Neuron (in vitro differentiated cells): Measurements from ENCODE around the gene PDE8B.

Experiments used
- H2AFZ ChIP-seq: one replicate; pipeline ENCODE4 v1.6.1; 2013; ENCODE audit warnings: low read depth, mild to moderate bottlenecking, inconsistent platforms, low read length, moderate library complexity
- H3K27me3 ChIP-seq: one replicate; pipeline ENCODE4 v1.6.1; 2013; ENCODE audit warnings: low read length; ENCODE audit not compliant: insufficient read depth
- H3K36me3 ChIP-seq: one replicate; pipeline ENCODE4 v1.6.1; 2013; ENCODE audit warnings: low read length; ENCODE audit not compliant: insufficient read depth
- H3K4me1 ChIP-seq: one replicate; pipeline ENCODE4 v1.6.1; 2013; ENCODE audit warnings: low read length; ENCODE audit not compliant: insufficient read depth
- H3K4me3 ChIP-seq: 2 replicates; pipeline ENCODE4 v1.5.1; 2013; ENCODE audit warnings: mild to moderate bottlenecking, low read length, moderate library complexity
- H3K9me3 ChIP-seq: one replicate; pipeline ENCODE4 v1.6.1; 2013; ENCODE audit warnings: low read length

PDE8B gene

DNA sequence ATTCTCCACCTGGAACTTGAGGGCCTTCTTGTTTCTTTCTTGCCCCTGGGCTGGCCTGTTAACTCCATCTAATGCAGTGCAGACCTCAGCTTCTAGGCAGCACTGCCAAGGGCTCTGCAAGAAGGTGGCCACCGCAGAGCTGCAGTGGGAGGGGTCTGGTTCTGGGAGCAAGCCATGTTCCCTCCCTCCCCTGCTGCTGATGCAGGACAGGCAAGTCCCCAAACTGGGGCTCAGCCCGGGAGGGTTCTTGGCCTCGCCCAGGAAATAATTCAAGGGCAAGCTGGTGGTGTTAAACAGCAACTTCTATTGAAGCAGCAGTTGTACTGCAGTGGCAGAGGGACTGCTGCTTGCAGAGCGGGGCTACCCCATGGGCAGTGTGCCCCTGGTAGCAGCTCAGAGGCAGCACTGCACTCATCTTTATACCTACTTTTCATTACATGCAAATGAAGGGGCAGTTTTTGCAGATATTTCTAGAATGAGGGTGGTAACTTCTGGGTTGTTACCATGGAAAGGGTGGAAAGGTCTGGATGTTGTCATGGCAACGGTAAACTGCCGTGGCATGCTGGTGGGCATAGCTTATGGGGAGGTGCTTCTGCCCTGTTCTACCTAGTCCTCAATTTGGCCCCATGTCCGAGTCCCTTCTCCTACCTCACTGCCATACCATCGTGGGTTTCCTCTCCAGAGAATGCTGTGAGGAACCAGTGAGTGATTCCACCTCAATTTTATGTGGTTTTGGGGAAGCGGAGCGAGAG, 199.6 kb downstream of the PDE8B start:
- Histone ChIP-seq H3K27me3 (no peaks in the 10 kb centered on the region), H2AFZ (no peak overlapping the region), H3K4me1 (peaks cover 5% of the 10 kb centered on the region), H3K36me3 (no peaks in the 10 kb centered on the region), H3K9me3 (no peaks in the 10 kb centered on the region), H3K4me3 (no peak overlapping the region)

DNA sequence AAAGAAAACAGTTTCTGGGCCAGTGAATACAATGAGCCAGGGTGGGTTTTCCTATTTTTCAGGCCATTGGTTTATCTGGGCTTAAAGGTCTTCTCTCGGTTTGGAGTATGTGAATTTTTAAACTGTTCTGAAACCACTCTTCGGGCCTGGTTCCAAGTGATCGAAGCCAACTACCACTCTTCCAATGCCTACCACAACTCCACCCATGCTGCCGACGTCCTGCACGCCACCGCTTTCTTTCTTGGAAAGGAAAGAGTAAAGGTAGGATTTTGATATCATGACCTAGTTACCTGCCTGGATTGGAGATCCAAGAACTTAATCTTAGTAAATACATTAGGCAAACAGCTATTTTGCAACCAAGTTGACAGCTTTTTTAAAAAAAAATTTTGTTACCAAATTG, 202.6 kb downstream of the PDE8B start:
- Histone ChIP-seq H3K4me3 (no peak overlapping the region), H3K27me3 (no peaks in the 10 kb centered on the region), H3K9me3 (no peaks in the 10 kb centered on the region), H3K4me1 (peaks cover 5% of the 10 kb centered on the region), H3K36me3 (no peaks in the 10 kb centered on the region), H2AFZ (no peak overlapping the region)

DNA sequence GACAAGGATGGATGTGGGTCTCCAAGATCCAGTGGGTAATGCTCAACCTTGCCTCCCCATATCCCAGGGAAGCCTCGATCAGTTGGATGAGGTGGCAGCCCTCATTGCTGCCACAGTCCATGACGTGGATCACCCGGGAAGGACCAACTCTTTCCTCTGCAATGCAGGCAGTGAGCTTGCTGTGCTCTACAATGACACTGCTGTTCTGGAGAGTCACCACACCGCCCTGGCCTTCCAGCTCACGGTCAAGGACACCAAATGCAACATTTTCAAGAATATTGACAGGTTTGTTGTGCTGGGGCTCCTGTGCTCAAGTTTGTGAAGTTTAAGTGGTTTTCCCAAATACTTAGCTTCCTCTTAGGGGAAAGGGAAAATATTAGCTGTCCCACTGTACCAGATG, 207.7 kb downstream of the PDE8B start:
- Histone ChIP-seq H3K4me3 (no peak overlapping the region), H3K9me3 (no peaks in the 10 kb centered on the region), H2AFZ (no peak overlapping the region), H3K4me1 (no peaks in the 10 kb centered on the region), H3K36me3 (no peaks in the 10 kb centered on the region), H3K27me3 (no peaks in the 10 kb centered on the region)

DNA sequence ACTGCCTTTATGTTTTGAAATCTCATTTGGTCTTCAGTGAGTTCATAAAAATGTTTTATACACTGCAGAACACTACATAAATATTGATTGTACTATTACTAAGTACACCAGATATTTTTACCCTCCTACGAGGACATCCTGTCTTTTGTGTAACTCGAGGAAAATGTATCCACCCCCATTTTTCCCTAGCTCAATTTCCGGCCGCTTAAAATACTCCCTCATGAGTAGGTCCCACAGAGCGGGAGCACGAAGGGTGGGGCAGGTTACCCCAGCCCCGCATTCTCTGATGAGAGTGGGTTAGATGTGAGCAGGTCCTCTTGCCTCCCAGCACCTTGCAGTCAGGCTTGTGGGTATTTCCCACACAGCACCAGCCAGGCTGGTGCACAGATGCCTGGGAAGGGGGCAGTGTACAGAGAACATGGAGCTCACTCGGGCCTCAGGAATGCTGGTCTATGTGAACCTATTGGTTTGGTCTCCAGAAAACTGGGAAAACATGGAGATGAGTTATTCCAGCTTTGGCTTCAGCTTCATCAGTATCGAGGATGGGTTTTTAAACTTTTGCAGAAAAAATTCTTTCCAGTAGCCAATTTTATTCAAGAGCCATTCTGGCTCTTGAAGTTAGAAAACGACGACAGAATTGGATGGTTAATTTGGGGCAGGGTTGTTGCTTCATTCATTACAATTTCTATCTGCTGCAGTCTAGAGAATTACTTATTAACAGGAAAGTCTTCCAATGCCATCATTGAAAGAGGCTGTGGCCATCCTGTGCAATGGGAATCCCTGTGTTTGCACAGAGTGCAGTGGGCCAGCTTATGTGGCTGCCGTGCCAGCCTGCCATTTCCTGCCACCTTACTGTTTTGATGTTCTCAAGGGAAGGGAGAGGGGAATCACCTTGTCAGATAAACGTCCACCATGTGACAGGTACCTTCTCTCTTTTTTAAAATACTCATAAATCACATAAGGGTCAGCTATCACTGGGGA, 208.4 kb downstream of the PDE8B start:
- Histone ChIP-seq H3K9me3 (no peaks in the 10 kb centered on the region), H3K36me3 (no peaks in the 10 kb centered on the region), H2AFZ (no peak overlapping the region), H3K4me3 (no peak overlapping the region), H3K4me1 (no peaks in the 10 kb centered on the region), H3K27me3 (no peaks in the 10 kb centered on the region)

DNA sequence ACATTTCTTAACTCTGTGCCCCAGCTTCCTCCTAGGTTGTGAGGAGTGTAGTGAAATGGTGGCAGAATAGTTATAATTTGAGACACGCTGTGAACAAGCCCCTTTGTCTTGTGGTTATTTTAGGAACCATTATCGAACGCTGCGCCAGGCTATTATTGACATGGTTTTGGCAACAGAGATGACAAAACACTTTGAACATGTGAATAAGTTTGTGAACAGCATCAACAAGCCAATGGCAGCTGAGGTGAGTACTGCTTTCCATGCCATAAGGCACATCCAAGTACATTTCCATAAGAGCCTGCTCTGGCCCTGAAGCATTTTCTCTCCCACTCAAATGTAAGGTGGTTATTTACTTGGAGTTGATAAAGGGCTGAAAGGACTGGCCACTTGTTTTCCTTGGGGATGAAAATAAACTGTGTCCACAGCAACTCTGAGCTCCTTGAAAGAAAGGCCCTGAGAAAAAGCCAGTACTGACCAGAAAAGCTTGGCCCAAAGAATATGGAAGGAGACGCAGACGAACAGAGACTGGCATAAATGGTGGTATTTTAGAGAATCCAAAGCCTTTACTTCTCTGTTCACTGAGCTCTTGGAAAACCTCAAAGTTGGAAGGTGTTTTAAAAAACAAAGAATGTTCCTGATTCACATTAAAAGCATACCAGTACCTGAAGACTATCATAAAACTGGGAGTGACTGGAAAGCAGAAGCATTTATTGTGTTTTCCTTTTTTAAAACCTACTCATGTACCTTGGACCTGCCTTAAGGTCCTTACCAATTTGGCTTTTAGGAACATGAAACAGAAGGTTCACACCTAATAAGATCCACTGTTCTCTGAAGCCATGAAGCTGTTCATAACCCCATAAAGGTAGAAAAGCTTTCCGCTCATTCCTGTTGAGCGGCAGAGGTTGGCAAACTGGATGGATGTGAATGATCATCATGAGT, 209.4 kb downstream of the PDE8B start:
- H3K27me3 ChIP-seq, result no peaks in the 10 kb centered on the region
- no peak overlapping the region for H3K4me3 ChIP-seq
- H3K36me3 ChIP-seq, result no peaks in the 10 kb centered on the region
- H2AFZ ChIP-seq, result no peak overlapping the region
- no peaks in the 10 kb centered on the region for H3K4me1 ChIP-seq
- H3K9me3 ChIP-seq, result no peaks in the 10 kb centered on the region

DNA sequence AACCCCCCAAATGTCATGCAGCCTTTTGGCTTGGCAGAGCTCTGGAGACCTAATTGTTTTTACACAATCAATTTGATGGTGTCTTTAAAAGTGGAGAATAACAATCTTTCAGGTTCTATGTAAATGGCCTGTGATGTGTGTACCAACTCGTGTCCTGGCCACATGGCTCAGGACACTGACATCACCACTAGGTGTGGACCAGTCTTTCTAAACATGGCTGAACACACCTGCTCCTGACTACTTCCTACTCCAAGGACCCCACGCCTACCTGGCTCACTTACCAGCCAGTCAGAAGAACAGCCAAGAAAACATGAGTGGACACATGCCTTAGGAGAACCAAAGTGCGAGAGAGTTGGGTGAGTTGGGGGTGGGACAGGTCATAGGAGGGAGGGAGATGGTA, 210.5 kb downstream of the PDE8B start:
- no peak overlapping the region for H2AFZ ChIP-seq
- no peaks in the 10 kb centered on the region for H3K27me3 ChIP-seq
- no peaks in the 10 kb centered on the region for H3K36me3 ChIP-seq
- no peak overlapping the region for H3K4me3 ChIP-seq
- no peaks in the 10 kb centered on the region for H3K4me1 ChIP-seq
- no peaks in the 10 kb centered on the region for H3K9me3 ChIP-seq

DNA sequence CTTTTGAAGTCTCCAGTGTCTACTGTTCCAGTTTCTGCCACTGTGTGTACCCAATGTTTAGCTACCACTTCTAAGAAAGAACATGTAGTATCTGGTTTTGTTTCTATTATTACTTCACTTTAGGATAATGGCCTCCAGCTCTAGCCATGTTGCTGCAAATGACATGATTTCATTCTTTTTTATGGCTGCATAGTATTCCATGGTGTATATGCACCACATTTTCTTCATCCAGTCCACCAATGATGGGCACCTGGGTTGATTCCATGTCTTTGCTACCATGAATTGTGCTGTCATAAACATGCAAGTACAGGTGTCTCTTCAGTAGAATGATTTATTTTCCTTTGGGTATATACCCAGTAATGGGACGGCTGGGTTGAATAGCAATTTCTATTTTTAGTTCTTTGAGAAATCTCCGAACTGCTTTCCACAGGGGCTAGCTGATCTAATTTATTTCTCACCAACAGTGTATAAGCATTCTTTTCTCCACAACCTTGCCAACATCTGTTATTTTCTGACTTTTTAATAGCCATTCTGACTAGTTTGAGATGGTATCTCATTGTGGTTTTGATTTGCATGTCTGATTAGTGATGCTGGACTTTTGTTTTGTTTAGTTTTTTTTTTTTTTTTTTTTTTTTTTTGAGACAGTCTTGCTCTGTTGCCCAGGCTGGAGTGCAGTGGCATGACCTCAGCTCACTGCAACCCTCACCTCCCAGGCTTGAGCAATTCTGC, 212.7 kb downstream of the PDE8B start:
- Histone ChIP-seq H3K9me3 (no peaks in the 10 kb centered on the region), H2AFZ (no peak overlapping the region), H3K4me3 (no peak overlapping the region), H3K27me3 (no peaks in the 10 kb centered on the region), H3K36me3 (no peaks in the 10 kb centered on the region), H3K4me1 (no peaks in the 10 kb centered on the region)

DNA sequence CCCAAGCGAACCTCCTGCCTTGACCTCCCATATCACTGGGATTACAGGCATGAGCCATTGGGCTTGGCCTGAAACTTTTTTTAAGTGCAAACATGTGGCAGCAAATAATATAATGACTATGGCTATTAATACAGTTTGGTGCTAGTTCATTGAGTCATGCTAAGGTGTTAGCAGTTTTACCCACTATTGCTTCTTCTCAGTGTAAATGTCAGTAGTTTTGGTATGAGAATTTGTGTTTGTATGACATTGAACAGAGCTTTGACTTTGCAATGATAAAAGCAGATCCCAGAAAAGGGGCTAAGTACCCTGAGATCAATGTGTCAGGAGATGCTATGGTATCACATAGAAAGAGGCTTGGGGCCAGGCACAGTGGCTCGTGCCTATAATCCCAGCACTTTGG, 214.4 kb downstream of the PDE8B start:
- no peaks in the 10 kb centered on the region for H3K4me1 ChIP-seq
- H3K27me3 ChIP-seq, result no peaks in the 10 kb centered on the region
- H2AFZ ChIP-seq, result no peak overlapping the region
- peaks cover 2% of the 10 kb centered on the region for H3K36me3 ChIP-seq
- H3K4me3 ChIP-seq, result no peak overlapping the region
- no peaks in the 10 kb centered on the region for H3K9me3 ChIP-seq

DNA sequence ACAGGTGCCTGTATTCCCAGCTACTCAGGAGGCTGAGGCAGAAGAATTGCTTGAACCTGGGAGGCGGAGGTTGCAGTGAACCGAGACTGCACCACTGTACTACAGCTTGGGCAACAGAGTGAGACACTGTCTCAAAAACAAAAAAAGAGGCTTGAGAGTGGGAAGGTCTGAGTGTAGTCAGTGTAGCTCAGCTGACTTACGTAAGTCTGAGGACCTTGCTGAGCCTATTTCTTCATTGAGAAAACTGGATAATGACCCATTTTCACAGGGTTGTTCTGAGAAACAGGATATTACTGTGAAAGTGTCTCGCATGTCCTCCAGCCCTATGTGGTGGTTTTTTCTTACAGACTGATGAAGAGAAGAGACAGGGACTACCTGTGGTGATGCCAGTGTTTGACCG, 214.9 kb downstream of the PDE8B start:
- Histone ChIP-seq H3K27me3 (no peaks in the 10 kb centered on the region), H3K4me1 (no peaks in the 10 kb centered on the region), H3K36me3 (peaks cover 5% of the 10 kb centered on the region), H2AFZ (no peak overlapping the region), H3K9me3 (no peaks in the 10 kb centered on the region), H3K4me3 (no peak overlapping the region)

DNA sequence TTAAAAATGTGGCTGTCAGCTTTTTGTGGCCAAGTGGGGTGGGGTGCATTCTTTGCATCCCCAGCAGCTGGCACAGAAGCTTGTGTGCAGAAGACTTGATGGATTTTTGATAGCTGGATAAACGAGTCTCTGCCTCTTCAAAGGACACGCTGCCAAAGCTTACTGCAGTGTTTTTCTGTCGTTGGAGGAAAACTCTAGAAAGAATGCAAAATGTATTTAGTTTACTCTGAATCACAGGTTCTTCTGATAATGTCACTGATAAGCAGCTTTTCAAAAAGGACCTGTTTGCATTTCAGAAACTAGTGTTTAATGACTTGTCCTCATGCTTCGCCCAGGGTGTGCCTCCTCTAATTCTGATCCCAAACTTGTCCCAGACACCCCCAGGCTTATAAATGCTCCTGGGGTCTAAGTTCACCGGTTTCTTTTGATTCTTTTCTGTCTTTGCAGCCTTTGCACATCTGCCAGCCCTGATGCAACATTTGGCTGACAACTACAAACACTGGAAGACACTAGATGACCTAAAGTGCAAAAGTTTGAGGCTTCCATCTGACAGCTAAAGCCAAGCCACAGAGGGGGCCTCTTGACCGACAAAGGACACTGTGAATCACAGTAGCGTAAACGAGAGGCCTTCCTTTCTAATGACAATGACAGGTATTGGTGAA, 215.6 kb downstream of the PDE8B start:
- Histone ChIP-seq H2AFZ (no peak overlapping the region), H3K36me3 (peaks cover 11% of the 10 kb centered on the region), H3K4me1 (no peaks in the 10 kb centered on the region), H3K9me3 (no peaks in the 10 kb centered on the region), H3K27me3 (no peaks in the 10 kb centered on the region), H3K4me3 (no peak overlapping the region)

DNA sequence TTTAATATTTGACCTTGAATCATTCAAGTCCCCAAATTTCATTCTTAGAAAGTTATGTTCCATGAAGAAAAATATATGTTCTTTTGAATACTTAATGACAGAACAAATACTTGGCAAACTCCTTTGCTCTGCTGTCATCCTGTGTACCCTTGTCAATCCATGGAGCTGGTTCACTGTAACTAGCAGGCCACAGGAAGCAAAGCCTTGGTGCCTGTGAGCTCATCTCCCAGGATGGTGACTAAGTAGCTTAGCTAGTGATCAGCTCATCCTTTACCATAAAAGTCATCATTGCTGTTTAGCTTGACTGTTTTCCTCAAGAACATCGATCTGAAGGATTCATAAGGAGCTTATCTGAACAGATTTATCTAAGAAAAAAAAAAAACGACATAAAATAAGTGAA, 216.2 kb downstream of the PDE8B start:
- no peaks in the 10 kb centered on the region for H3K9me3 ChIP-seq
- H3K4me1 ChIP-seq, result no peaks in the 10 kb centered on the region
- no peaks in the 10 kb centered on the region for H3K27me3 ChIP-seq
- H3K4me3 ChIP-seq, result no peak overlapping the region
- H2AFZ ChIP-seq, result no peak overlapping the region
- H3K36me3 ChIP-seq, result peaks cover 17% of the 10 kb centered on the region

DNA sequence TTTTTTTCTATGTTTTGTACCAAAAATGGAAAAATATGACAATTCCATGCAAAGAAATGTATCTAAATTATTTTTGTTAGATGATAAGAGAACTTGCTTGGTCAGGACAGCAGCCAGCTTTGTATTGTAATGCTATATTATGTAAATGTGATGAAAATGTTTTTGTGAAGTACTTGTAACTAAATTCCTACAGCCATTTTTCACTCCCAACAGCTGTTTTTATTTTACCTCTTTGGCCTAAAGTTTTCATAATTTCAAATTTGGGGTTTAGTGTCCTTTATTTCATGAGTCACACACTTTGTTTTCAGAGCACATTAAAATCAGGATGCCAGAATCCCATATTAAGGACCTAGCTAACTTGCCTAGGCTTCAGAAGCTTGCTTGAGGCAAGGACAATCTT, 217.5 kb downstream of the PDE8B start:
- Histone ChIP-seq H3K36me3 (peaks cover 30% of the 10 kb centered on the region), H3K27me3 (no peaks in the 10 kb centered on the region), H2AFZ (no peak overlapping the region), H3K4me1 (no peaks in the 10 kb centered on the region), H3K4me3 (no peak overlapping the region), H3K9me3 (no peaks in the 10 kb centered on the region)
